GM19025 (cell line): ENCODE results near the gene OSBP2.
"Not testable (repeated sequence)": the region's sequence is repeated elsewhere in the genome, so short reads cannot be mapped to it uniquely, and the experiment has no call there.

Experiments
- ATAC-seq: cut with Tn5 transposase; IDR thresholded peaks from one replicate; pipeline ENCODE4 v1.9.1; 2021; ENCODE audit warnings: mild to moderate bottlenecking, low read depth, moderate library complexity; ENCODE audit not compliant: unreplicated experiment

The OSBP2 gene

DNA sequence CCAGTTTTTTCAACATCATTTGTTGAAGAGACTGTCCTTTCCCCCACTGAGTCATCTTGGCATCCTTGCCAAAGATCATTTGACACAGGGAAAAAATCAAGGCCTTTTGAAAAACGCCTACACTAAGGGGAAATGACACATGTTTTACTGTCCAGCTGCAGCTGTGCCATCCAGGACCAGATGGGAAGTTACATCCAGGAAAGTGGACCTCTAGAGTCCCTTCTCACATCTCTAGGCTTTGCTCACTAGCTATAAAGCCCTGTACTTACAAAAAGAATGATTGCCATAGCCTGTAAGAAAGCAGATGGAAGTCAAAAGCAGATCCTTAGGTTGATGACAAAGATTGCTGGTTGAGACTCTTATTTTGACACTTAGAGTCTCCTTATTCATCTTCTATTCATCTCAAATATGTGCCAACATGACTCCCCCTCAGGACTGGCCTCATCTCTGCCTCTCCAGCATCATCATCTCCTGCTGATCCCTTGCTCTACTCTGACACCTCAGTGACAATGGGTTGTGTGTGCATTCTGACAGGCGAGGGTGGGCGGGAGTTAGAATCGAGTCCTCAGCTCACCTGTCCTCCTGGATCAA is 22.8 kb downstream of the OSBP2 start:
- ATAC-seq = no peak

DNA sequence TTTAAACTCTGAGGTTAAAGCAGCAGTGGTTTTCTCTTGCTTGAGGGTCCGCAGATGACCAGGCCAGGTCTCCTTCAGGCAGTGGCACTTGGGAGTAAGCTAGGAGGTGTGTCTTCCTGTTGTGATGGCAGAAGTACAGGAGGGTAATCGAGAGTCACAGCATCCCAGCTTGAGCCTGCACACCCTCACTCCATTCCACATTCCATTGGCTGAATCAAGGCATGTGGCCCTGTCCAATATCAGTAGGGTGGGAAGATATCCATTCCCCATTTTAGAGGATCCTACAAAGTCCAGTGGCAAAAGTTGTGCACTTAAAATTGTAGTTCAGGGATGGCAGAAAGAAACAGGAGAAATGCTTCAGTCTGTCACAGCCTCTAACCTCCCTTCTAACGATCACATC is 23.3 kb downstream of the OSBP2 start:
- ATAC-seq = no peak

DNA sequence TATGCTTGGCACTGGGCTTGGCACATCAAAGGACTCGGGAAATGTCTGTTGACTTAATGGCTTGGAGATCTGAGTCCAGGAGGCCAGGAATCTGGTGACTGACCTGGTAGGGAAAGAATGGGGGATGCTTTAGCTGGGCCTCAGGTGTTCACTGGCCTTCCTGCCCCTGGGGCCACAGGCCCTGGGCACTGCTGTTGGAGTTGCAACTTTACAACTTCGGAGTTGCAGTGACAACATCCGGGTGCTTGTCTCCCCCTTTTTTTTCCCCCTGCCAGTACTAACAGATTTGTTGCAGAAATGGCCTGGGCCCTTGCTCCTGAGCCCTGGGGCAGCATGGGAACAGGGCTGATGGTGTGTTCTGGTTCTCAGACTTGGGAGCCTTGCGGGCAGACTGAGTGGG is 23.8 kb downstream of the OSBP2 start:
- ATAC-seq = no peak

DNA sequence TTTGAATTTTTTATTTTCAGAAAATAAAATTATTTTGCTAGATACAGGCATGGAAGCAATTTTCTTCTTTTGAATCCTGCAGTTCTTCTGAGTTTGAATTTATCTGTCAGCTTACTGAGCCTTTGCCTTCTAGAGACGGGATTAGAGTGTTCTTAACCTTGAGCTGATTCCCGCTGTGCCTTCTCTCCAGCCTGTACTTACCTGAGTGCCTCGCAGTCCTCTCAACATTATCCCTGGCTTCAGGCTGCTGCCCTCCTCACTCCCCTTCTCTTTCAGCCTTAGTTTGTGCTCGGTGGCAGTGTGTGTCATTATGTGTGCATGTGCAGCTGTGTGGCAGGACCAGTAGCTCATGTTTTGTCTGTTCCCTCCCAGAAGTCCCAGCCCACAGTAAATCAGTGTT is 24.3 kb downstream of the OSBP2 start:
- no peak for ATAC-seq

DNA sequence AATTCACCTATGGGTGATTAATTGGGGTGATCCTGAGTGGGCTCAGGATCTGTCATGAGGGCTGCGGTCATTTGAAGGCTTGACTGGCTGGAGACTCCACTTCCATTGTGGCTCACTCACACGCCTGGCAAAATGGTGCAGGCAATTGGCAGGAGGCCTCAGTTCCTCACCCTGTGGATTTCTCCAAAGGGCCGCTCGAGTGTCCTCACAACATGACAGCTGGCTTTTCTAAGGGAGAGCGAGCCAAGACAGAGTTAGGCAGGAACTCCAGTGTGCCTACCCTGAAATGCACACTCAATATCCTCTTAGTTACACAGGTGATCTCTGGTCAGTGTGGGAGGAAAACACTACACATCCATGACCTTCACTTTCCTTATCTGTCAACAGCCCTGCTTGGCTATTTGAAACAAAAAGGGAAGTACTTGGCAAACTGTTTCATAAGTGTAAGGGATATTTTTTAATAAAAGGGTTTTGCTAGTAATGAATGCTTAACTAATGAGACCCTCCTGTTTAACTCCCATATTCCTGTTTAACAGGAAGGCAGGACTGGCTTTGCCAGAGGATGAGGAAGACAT is 25.7 kb downstream of the OSBP2 start:
- no peak for ATAC-seq

DNA sequence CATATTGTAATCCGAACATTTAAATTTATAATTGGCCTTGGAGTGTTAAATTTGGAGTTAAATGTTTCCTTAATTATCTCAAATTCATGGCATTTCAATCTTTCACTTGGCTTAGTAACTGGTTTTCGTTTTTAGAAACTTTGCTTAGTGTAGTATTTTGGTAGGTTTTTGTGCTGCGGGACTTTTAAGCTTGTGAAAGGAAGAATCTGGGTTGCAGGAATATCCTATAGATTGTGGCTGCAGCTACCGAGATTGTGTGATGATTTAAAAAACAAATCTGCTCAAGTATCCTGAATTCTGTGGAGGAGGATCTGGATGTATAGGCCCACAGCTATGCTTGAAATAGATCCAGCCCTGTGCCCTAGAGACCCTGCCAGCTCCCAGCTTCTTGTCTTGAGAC is 27.1 kb downstream of the OSBP2 start:
- no peak for ATAC-seq

DNA sequence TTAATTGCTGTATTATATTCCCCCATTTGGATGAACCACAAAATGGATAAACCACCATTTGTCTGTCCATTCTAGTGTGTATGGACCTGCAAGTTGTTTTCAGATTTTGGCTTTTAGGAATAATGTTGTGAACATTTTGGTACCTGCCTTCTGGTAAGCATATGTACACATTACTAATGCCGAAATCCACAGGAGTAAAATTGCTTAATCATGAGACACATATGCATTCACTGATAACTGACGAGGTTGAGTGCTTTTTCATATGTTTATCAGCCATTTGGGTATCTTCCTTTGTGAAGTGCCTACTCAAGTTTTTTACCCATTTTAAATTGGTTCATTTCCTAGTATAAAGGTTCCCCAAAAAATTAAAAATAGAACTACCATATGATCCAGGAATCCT is 34.2 kb downstream of the OSBP2 start:
- no peak for ATAC-seq

DNA sequence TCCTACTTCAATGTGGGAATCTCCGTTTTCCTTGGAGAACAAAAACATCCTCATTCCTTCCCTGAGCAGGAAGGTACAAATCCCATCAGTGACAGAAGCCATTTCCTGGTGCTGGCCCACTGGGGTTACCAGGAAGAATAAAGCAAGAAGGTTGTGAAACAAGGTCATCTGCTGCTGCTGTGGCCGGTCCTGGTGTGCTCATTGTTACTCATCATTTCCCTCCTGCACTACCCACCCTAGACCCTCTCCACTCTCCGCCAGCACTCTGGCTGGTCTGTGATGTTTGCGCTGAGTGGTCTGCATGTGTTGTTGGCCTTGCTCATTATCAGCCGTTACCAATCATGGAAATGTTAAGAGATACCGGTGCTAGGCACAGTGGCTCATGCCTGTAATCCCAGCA is 37.0 kb downstream of the OSBP2 start:
- ATAC-seq = no peak

DNA sequence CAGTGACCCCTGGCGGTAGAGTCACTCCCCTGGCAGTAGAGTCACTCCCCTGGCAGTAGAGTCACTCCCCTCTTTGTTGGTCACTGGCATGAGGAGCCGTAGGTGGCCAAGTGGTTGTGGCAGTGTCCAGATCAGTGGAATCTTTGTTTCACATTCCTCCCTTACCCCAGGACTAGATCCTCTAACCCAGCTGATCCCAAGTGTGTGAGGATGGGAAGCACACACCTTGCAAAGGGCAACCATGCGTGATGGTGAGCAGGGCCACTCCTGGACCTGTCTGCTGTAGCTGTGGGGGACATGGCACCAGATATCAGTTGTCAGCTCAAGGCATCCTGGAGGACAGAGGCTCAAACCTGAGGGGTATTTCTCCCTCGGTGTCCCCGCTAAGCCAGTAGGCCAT is 37.8 kb downstream of the OSBP2 start:
- no peak for ATAC-seq

DNA sequence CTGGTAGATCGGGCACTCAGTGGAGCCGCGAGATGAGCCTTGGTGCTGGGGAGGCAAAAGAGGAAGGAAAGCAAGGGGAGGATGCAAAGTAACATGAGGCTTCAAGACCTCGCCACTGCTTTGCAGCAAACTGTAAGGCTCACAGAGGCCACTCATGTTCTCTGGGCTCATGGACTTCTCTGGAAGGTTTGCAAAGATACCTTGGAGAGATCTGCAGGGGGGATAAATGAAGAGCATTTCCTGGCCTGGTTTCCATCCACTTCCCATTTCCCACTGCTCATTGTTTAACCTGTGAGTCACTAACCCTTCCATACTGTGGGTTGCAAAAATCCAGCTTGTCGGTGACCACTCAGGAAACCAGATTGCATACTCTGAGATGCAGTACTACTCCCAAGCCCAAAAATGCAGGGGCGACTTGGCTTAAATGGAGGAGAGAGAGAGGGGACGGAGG is 38.5 kb downstream of the OSBP2 start:
- ATAC-seq = no peak

DNA sequence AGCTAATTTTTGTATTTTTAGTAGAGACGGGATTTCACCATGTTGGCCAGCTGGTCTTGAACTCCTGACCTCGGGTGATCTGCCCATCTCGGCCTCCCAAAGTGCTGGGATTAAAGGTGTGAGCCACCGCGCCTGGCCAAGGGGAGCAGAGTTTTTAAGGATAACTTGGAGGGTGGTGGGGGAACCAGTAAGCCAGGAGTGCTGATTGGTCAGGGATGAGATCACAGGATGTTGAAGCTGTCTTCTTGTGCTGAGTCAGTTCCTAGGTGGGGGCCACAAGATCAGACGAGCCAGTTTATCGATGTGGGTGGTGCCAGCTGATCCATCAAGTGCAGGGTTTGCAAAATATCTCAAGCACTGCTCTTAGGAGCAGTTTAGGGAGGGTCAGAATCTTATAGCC is 45.3 kb downstream of the OSBP2 start:
- ATAC-seq = not testable (repeated sequence)

DNA sequence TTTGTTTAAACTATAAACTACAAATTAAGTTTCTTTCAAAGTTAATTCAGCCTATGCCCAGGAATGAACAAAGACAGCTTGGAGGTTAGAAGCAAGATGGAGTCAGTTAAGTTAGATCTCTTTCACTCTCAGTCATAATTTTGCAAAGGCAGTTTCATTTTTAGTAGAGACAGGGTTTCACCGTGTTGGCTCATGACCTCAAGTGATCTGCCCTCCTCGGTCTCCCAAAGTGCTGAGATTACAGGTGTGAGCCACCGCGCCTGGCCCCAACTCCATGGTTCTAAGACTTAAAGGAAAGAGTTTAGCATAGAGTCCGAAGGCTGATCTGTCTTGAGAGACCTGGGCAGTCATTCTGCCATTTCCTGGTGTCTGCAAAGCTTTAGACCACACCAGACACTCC is 45.8 kb downstream of the OSBP2 start:
- not testable (repeated sequence) for ATAC-seq

DNA sequence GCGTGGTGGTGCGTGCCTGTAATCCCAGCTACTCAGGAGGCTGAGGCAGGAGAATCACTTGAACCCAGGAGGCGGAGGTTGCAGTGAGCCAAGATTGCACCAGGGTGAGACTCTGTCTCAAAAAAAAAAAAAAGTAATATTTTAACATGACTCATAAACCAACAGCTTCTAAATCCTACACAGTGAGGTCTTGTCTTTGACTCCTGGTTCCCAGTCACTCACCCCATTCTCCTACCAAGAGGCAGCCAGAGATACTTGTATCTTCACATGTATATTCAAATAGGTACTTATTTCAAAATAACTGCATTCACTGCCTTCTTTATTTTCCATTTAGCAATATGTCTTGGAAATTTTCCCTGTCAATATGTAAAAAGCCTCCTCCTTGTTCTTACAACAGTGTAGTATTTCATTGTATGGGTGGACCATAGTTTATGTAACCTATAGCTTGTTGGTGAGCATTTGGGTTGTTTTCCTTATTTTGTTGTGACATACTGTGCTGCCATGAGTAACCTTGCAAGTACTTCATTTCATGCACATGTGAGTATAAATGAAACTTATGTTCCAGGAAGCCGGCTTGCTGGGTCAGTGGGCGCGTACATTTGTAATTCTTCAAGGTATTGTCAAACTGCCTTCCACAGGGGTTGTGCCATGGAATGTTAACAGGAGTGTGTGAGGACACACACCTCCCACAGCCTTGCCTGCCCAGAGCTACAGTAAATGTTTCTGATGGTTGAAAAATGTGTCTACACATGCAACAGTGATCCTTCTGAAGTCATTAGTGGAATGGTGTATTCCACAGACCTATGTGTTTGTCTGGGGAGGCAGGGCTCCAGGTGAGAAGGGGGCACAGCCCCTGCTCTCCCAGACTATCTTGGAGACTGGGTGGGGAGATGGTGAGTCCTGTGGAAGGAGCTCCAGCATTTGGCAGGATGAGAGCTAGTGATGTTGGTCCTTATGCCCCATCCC is 47.9 kb downstream of the OSBP2 start:
- no peak for ATAC-seq

DNA sequence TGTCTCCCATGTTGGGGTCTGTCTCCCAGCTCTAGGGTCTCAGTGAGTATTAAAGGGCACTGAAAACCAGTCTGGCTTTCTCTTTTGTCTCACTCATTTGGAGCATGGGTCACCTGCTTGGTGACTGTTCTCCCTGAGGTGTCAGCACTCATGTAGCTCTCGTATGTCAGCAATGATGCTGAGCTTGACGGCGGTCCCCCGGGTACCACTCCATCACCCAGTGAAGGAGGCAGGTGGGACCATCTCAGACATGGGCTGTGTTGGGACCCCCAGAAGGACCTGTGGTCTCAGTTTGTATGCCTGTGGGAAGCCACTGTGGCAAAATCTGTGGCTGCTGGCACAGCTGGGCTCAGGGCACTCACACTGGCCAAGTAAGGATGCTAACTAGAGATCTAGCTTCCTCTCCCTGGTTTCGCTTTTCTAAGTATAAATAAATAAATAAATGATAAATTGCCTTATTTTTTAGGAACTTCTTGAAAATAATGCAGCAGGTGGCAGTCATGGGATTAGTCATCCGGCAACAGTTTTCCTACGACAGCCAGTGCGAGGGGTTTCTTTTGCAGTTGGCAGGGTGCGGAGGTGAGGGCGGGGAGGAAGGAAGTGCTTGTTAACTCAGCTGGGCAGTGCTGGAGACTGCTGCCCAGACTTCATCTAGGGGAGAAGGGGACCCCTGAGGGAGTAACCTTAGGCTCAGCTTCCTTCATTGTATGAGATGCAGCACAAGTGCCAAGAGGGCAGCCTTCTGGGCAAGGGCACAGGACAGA is 48.8 kb downstream of the OSBP2 start:
- no peak for ATAC-seq

DNA sequence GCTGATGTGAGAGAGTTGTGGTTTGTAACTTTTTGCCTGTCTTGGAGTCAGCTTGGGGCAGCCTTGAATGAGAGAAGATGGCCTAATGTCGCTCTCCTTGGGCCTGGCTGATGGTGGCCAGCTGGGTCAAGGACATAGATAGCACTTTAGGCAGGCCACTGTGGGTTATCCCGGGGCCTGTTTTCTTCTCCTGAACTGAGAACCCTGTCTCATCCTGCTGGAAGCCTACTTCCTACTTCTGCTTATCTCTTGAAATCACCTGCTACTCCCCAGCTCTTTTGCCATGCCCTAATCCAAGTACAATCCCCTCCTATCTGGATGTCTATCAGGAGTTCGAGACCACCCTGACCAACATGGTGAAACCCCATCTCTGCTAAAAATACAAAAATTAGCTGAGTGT is 49.5 kb downstream of the OSBP2 start:
- ATAC-seq = no peak

DNA sequence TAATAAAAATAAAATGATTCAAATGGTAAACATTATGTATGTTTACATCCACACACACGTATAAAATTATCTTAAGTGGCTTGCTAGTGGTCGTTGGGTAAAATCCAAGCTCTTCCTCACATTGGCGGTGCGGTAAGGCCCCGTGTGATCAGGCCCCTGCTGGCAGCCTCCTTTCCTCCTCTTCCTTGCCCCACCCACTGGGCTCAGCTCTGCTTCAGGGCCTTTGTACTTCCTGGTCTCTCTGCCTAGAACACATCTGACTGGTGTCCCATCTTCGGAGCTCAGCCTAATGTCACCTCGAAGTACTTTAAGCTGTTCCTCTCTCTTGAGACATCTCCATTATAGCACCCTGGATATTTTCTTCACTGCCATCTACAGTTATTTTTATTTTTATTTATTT is 52.8 kb downstream of the OSBP2 start:
- no peak for ATAC-seq

DNA sequence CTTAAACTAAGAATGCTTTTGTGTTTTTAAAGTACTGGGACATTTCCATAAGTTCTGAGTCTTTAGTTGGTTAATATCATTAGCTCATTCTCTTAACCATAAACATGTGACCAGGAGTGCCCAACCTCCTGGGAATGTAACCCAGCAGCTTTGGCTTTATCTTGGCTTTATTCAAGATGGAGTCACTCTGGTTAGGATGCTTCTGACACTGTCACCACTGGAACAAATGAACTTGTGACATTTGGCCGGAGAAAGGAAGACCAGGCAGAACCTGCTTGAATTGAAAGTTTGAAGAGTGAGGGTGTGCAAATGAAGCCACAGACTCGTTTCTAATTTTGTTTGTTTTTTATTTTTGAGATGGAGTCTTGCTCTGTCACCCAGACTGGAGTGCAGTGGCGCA is 54.6 kb downstream of the OSBP2 start:
- no peak for ATAC-seq

DNA sequence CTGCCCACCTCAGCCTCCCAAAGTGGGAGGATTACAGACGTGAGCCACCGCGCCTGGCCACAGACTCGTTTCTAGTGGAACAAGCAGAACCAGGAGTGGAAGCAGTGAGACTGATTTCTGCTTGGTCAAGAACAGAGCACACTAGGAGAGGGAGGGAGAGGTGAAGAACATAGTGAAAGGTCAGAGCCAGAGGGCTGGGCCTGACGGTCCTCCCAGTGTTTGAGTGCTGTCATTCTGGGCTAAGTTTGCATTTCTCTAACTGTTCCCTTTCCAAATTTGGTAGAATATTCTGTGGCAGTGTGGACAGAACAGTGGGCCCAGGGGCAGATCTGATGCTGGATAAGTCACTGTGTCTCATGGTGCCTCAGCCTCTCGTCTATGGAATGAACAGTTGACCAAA is 55.2 kb downstream of the OSBP2 start:
- ATAC-seq = no peak

DNA sequence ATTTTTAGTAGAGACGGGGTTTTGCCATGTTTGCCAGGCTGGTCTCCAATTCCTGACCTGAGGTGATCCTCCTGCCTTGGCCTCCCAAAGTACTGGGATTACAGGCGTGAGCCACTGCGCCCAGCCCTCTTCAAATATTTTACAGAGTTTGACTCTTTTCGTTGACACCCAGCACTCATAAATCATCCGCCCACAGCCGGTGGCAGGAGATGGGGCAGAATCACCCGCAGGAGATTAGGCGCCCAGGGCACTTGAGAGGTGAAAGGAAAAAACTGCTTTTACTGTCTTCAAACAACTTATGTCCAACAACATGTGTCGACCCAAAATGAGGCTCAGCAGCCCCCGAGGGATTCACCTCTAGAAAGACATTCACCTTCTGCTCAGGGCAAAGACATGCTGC is 56.9 kb downstream of the OSBP2 start:
- ATAC-seq = no peak

DNA sequence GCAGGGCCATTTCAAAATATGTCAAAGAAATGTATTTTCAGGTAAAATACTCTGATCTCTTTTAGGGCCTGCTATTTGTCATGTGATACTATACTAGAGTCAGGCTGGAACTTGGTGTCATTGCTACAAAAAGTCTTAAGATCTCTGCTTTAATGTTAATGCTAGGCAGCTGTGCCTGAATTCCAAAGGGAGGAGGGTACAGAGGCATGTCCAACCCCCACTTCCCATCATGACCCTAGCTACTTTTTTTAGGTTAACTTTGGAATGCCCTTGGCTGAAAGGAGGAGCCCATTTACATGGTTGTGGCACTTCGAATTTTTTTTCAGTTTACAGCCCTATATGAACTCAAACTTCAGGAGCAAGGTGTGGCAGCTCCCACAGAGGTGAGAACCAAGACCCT is 58.1 kb downstream of the OSBP2 start:
- no peak for ATAC-seq

DNA sequence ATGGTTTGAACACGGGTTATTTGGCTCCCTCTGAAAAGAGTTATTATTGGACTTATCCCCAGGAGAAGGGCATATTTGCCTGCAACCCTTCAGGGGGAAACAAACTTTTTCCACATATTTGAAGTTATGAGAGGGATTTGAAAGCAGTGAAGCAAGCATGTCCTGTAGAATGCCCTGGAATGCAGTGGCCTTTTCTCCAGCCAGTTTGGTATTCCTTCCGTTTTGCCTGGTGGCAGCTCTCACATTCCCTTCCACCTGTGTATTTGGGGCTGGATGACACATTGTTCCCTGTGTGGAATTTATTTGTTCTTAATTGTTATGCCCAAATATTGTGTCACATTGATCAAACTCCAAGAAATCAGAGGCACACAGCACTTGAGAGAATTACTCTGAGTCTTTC is 59.0 kb downstream of the OSBP2 start:
- no peak for ATAC-seq
